ENCODE results near the gene HSPA4. TPM values are rescaled to one million over a fixed set of nuclear protein-coding genes. Genes with fewer than 3 reads are reported as not detected.
A peak's percentile ranks its signal among the peaks of the same experiment; 100 is the strongest.

Gene HSPA4
- total RNA-seq, 1 experiment from 2014 or later: 237 TPM

GRCh38 chr5:133047404-133047803 is 4.4 kb upstream of the HSPA4 start:
- POLR2A ChIA-PET: no interaction called here
- Mint-ChIP-seq H3K27me3 (ENCODE audit: insufficient read depth, unreplicated experiment) (no peaks in the 10 kb centered on the region), H3K4me1 (ENCODE audit: low read depth, unreplicated experiment) (peaks cover 30% of the 10 kb centered on the region), H3K36me3 (ENCODE audit: insufficient read depth, unreplicated experiment) (peaks cover 19% of the 10 kb centered on the region), H3K27ac (ENCODE audit: unreplicated experiment) (no peak overlapping the region), H3K9me3 (ENCODE audit: unreplicated experiment) (no peaks in the 10 kb centered on the region), H3K4me3 (ENCODE audit: unreplicated experiment) (no peak overlapping the region)
- TF ChIP-seq CTCF (IDR thresholded peaks at IDR 0.05; ENCODE audit: insufficient read depth in 1 of 2, low read depth in 1 of 2, low read length in 1 of 2, severe bottlenecking in 1 of 2, unreplicated experiment in 1 of 2): no peak
- H3K4me1 ChIP-seq: peaks cover 18% of the 10 kb centered on the region
- CTCF ChIA-PET: no interaction called here
- intact Hi-C loops (cut with micrococcal nuclease; ENCODE audit: unreplicated experiment): no loop called here
- H3K36me3 ChIP-seq (ENCODE audit: control insufficient read depth, insufficient read depth, low read length): no peaks in the 10 kb centered on the region
- DNase-seq: no peak
- H3K4me3 ChIP-seq (ENCODE audit: low read depth, low read length): no peak overlapping the region
- no peaks in the 10 kb centered on the region for H3K27me3 ChIP-seq (replicated peaks; ENCODE audit: control insufficient read depth, insufficient read depth, low read length)
- H3K9me3 ChIP-seq: no peaks in the 10 kb centered on the region
- BruUV-seq (replicated peaks): no TSS peak

- Histone ChIP-seq H3K4me1 (peaks cover 18% of the 10 kb centered on the region), H3K4me3 (ENCODE audit: low read depth, low read length) (no peak overlapping the region), H3K9me3 (no peaks in the 10 kb centered on the region), H3K36me3 (ENCODE audit: control insufficient read depth, insufficient read depth, low read length) (no peaks in the 10 kb centered on the region), H3K27me3 (replicated peaks; ENCODE audit: control insufficient read depth, insufficient read depth, low read length) (no peaks in the 10 kb centered on the region)
- Mint-ChIP-seq H3K4me1 (ENCODE audit: low read depth, unreplicated experiment) (peaks cover 19% of the 10 kb centered on the region), H3K36me3 (ENCODE audit: insufficient read depth, unreplicated experiment) (peaks cover 26% of the 10 kb centered on the region), H3K4me3 (ENCODE audit: unreplicated experiment) (peak overlapping the region; percentile 42), H3K9me3 (ENCODE audit: unreplicated experiment) (no peaks in the 10 kb centered on the region), H3K27me3 (ENCODE audit: insufficient read depth, unreplicated experiment) (no peaks in the 10 kb centered on the region), H3K27ac (ENCODE audit: unreplicated experiment) (peak overlapping the region; percentile 18)
- DNase-seq: no peak
- intact Hi-C loops (cut with micrococcal nuclease; ENCODE audit: unreplicated experiment): no loop called here
- ChIA-PET CTCF (interaction anchor here (0.6 kb wide), 1 partner anchor 22 kb away, joined by 3 read pairs; no protein-coding TSS in a partner anchor), POLR2A (interaction anchor here (0.6 to 1.0 kb wide), 3 partner anchors 14 to 86 kb away, joined by 3 to 8 read pairs (median 6); no protein-coding TSS in a partner anchor)
- no peak for TF ChIP-seq CTCF (IDR thresholded peaks at IDR 0.05; ENCODE audit: insufficient read depth in 1 of 2, low read depth in 1 of 2, low read length in 1 of 2, severe bottlenecking in 1 of 2, unreplicated experiment in 1 of 2)
- no TSS peak for BruUV-seq (replicated peaks)
Measured at GRCh38 chr5:133048993-133049725, 2.7 kb upstream of the HSPA4 start.

GRCh38 chr5:133049726-133050048 is 2.1 kb upstream of the HSPA4 start:
- ChIA-PET CTCF (interaction anchor here (0.6 kb wide), 1 partner anchor 23 kb away, joined by 3 read pairs; no protein-coding TSS in a partner anchor), POLR2A (interaction anchor here (0.6 to 1.0 kb wide), 3 partner anchors 15 to 87 kb away, joined by 3 to 8 read pairs (median 6); no protein-coding TSS in a partner anchor)
- Mint-ChIP-seq H3K27me3 (ENCODE audit: insufficient read depth, unreplicated experiment) (no peaks in the 10 kb centered on the region), H3K9me3 (ENCODE audit: unreplicated experiment) (no peaks in the 10 kb centered on the region), H3K36me3 (ENCODE audit: insufficient read depth, unreplicated experiment) (peaks cover 30% of the 10 kb centered on the region), H3K4me1 (ENCODE audit: low read depth, unreplicated experiment) (peaks cover 19% of the 10 kb centered on the region), H3K27ac (ENCODE audit: unreplicated experiment) (peak overlapping the region; percentile 18), H3K4me3 (ENCODE audit: unreplicated experiment) (peak overlapping the region; percentile 42)
- Histone ChIP-seq H3K36me3 (ENCODE audit: control insufficient read depth, insufficient read depth, low read length) (no peaks in the 10 kb centered on the region), H3K27me3 (replicated peaks; ENCODE audit: control insufficient read depth, insufficient read depth, low read length) (no peaks in the 10 kb centered on the region), H3K4me3 (ENCODE audit: low read depth, low read length) (no peak overlapping the region), H3K4me1 (peaks cover 18% of the 10 kb centered on the region), H3K9me3 (no peaks in the 10 kb centered on the region)
- intact Hi-C loops (cut with micrococcal nuclease; ENCODE audit: unreplicated experiment): loop anchor here (10.0 kb wide), 1 partner anchor 145 kb away; no protein-coding TSS in a partner anchor
- TF ChIP-seq CTCF (IDR thresholded peaks at IDR 0.05; ENCODE audit: insufficient read depth in 1 of 2, low read depth in 1 of 2, low read length in 1 of 2, severe bottlenecking in 1 of 2, unreplicated experiment in 1 of 2): no peak
- BruUV-seq (replicated peaks): no TSS peak
- peak; percentile 51 to 57 for DNase-seq

Measured in Caco-2 (cell line).